GM20000 (cell line): Measurements from ENCODE around the gene HLF.
A peak's percentile ranks its signal among the peaks of the same experiment; 100 is the strongest.

Experiments
- DNase-seq: peaks from one replicate; pipeline ENCODE4 v3.0.0; 2012; ENCODE audit warnings: low spot score
- TF ChIP-seq, protein P1 (sequence below): IDR thresholded peaks from 2 replicates; pipeline ENCODE4 v1.5.1; 2012; ENCODE audit warnings: mild to moderate bottlenecking, control low read depth; ENCODE audit errors: extremely low read depth, missing control alignments

Gene HLF

DNA sequence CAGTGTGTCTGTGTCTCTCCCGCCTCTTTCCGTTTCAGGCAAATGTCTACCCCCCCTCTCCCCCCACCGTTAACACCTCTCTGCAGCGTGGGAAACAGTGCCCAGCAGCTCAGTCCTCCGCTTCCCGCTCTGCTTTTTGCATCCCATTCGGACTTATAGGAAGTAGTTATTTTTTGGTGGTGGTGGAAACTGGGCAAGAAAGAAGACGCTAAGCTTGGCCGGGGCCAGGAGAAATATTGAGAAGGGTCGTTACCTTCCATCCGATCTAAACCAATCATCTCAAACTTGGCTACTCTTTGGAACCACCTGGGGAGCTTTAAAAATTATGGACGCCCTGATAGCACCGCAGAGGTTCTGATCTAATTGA lies 499 bp upstream of the HLF start:
- no peak for DNase-seq
- TF ChIP-seq, protein P1, sequence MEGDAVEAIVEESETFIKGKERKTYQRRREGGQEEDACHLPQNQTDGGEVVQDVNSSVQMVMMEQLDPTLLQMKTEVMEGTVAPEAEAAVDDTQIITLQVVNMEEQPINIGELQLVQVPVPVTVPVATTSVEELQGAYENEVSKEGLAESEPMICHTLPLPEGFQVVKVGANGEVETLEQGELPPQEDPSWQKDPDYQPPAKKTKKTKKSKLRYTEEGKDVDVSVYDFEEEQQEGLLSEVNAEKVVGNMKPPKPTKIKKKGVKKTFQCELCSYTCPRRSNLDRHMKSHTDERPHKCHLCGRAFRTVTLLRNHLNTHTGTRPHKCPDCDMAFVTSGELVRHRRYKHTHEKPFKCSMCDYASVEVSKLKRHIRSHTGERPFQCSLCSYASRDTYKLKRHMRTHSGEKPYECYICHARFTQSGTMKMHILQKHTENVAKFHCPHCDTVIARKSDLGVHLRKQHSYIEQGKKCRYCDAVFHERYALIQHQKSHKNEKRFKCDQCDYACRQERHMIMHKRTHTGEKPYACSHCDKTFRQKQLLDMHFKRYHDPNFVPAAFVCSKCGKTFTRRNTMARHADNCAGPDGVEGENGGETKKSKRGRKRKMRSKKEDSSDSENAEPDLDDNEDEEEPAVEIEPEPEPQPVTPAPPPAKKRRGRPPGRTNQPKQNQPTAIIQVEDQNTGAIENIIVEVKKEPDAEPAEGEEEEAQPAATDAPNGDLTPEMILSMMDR: no peak

DNA sequence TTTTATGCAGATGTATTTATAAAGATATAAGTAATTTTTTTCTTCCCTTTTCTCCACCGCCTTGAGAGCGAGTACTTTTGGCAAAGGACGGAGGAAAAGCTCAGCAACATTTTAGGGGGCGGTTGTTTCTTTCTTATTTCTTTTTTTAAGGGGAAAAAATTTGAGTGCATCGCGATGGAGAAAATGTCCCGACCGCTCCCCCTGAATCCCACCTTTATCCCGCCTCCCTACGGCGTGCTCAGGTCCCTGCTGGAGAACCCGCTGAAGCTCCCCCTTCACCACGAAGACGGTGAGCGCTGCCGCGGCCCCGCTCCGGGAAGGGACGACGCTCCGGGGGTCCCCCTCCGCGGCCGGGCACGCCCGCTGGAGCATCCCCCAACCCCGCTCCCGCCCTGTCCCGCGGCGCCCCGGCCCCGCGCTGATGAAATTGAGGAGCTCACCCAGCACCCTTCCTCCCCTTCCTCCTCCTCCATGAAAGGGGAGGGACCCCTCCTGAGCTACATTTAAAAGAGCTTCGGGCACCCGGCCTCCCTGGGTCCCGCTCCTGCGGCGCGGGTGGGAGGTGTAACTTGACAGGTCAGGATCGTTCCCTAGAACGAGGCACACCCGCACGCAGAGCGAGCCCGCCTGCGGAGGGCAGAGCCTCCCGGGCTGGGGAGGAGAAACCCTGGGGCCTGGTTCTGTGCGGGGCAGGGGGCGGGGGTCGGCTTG lies 706 bp downstream of the HLF start:
- TF ChIP-seq, protein P1: no peak
- DNase-seq: peak; percentile 25

DNA sequence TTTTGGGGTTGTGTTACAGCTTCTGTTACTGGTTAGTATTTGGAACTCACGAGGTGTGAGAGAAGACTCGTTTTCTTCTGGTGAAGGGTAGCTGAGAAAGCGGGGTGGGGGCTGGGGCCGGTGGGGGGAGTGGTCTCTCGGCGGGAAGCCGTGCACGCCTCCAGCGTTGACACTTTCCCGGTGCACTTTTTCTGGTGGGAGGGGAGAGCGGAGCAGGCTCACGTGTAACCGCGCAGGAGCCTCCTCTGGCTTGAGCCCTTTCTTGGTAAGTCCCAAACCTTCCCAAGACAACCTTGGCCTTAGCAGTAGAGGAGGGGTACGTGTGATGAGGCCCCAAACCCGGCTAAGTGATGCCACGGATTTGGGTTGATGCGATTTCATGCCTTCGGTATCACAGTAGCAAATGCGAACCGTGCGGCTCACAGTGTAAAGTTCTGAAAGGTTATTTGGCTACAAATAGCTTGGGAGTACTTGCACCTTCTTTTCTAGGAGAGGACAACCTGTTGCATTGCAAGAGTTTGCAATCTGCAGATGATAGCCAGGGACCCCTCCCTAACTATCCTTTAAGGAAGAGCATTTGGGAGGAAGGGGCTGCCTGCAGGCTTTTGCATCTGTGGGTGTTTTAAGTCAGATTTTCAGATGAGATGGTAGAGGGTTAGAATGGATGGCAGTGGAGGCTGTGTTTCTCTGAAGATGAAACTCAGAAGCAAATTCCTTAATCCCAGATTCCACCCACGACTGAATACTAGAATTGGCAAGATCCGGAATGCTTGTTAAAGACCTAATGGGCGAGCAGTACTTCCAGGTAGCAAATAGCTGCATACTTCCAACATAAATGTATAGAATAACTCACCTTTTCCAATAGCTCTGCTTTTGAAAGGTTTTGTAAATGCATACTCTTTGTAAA lies 1.5 kb downstream of the HLF start:
- TF ChIP-seq, protein P1: no peak
- no peak for DNase-seq

DNA sequence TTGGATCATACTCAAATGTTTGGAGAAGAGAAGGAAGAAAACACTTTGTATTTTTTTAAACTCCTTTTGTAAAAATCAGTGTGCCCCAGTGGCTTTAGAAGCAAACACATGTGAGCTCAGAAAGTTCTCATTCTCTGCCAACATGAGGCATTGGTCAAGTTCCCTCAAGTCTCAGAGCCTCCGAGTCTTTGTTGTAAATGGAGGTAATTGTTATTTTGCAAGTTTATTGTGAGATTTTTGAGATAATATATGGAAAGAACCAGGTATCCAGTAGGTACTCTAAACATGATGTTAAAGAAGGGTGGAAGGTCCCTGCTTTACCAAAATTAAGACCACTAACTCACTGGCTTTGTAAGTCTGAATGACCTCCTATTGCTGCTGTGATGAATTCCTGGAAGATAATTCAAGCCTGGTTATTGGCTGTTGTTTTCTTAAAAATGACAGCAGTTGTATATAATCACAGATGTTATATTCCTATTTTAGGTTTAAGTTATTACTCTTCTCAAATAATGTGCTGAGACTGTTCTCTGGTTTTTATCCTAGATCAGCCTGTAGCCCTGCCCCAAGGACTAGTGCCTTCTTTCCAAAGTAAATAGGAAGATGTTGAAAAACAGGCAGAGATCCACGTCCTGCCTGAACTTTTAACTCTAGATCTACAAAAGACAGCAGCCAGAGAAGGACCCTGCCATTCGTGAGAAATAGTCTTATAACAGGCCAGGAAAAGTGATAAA lies 2.4 kb downstream of the HLF start:
- DNase-seq: no peak
- TF ChIP-seq, protein P1: no peak

DNA sequence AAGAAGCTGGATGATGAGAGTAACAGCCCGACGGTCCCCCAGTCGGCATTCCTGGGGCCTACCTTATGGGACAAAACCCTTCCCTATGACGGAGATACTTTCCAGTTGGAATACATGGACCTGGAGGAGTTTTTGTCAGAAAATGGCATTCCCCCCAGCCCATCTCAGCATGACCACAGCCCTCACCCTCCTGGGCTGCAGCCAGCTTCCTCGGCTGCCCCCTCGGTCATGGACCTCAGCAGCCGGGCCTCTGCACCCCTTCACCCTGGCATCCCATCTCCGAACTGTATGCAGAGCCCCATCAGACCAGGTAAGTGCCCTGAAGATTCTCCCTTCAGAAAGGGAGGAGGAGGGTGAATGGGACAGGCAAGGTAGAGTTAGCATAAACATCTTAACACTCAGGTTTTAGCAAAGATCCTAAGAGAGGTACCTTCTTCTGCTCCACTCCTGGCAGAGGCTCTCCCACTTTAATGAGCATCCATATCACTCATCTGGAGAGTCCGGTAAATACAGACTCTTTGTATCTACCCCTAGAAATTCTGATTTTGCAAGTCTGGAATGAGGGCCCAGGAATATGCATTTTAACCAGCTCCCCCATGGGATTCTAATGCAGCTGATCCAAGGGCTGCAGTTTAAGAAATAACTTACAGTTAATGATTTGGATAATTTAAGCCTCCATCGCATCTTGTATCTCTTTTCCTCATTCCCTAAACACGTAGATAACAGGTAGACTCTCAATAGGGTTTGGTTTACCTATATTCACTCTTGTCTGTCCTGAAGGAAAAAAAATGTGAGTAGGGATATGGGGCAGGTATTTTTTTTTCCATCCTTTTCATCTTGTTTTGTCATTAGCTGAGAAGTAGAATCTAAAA lies 3.3 kb downstream of the HLF start:
- TF ChIP-seq, protein P1: no peak
- no peak for DNase-seq

DNA sequence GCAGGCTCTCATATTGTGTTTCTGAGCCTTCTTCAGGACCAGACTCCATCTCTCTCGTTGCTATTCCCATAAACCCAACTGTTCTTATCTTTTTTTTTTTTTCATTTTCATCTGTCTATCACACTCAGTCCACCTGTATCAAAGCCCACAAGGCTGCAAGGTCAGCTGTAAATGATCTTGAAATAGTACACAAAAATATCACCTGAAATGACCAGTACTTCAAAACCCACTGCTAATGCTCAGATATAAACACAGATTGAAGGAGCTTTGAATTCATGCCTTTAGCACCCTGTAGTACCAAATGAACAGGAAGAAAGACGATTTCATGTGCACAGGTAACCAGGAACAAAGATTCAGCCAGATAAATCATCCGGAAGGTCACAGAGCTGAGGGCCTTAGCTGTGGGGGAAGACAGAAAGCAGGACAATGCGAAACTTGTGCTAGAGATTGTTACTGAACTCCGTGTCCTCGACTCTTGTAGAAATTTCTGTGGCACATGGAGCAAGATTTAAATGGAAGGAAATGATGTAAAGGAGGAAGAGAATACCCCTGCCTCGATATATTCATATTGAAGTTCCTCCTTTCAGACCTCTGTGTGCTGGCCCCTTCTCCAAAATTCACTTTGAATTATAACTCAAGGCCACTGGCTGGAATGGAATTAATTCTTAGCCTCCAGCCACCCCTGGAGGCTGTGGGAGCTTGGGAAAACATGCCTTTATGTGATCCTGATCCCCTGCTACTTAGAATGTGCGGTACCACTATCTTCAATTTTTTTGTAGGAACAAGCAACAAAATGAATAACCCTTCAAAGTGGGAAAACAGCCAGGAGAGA lies 4.1 kb downstream of the HLF start:
- TF ChIP-seq, protein P1: no peak
- DNase-seq: no peak
